ENCODE measurements around the gene SIRT6. TPM values are rescaled to one million over a fixed set of nuclear protein-coding genes. Genes with fewer than 3 reads are reported as not detected.

Gene SIRT6
- total RNA-seq, 1 experiment from 2014 or later = 22.9 TPM

GRCh38 chr19:4154571-4155312 lies 27.6 kb downstream of the SIRT6 start:
- Mint-ChIP-seq H3K4me1 (ENCODE audit: low read depth, unreplicated experiment) (peaks cover 12% of the 10 kb centered on the region), H3K4me3 (ENCODE audit: low read depth, unreplicated experiment) (no peak overlapping the region), H3K27me3 (ENCODE audit: unreplicated experiment) (no peaks in the 10 kb centered on the region), H3K36me3 (ENCODE audit: insufficient read depth, unreplicated experiment) (peaks cover 5% of the 10 kb centered on the region), H3K9me3 (ENCODE audit: low read depth, unreplicated experiment) (no peaks in the 10 kb centered on the region), H3K27ac (ENCODE audit: unreplicated experiment) (no peak overlapping the region)
- no peak for TF ChIP-seq CTCF (IDR thresholded peaks at IDR 0.05; ENCODE audit: unreplicated experiment)
- intact Hi-C loops (cut with micrococcal nuclease; ENCODE audit: unreplicated experiment) = no loop called here
- CTCF ChIA-PET = no interaction called here
- no TSS peak for BruUV-seq (replicated peaks)
- DNase-seq = no peak

GRCh38 chr19:4152241-4152998 lies 29.9 kb downstream of the SIRT6 start:
- BruUV-seq (replicated peaks) = no TSS peak
- Mint-ChIP-seq H3K36me3 (ENCODE audit: insufficient read depth, unreplicated experiment) (peaks cover 5% of the 10 kb centered on the region), H3K27me3 (ENCODE audit: unreplicated experiment) (no peaks in the 10 kb centered on the region), H3K27ac (ENCODE audit: unreplicated experiment) (no peak overlapping the region), H3K4me1 (ENCODE audit: low read depth, unreplicated experiment) (peaks cover 12% of the 10 kb centered on the region), H3K9me3 (ENCODE audit: low read depth, unreplicated experiment) (no peaks in the 10 kb centered on the region), H3K4me3 (ENCODE audit: low read depth, unreplicated experiment) (no peak overlapping the region)
- CTCF ChIA-PET = no interaction called here
- no peak for TF ChIP-seq CTCF (IDR thresholded peaks at IDR 0.05; ENCODE audit: unreplicated experiment)
- DNase-seq = no peak
- intact Hi-C loops (cut with micrococcal nuclease; ENCODE audit: unreplicated experiment) = no loop called here

- no peak for TF ChIP-seq CTCF (IDR thresholded peaks at IDR 0.05; ENCODE audit: unreplicated experiment)
- CTCF ChIA-PET = no interaction called here
- no TSS peak for BruUV-seq (replicated peaks)
- no peak overlapping the region for H3K27ac Mint-ChIP-seq (ENCODE audit: unreplicated experiment)
- no peak for DNase-seq
- intact Hi-C loops (cut with micrococcal nuclease; ENCODE audit: unreplicated experiment) = no loop called here
- no peaks in the 10 kb centered on the region for H3K27me3 Mint-ChIP-seq (ENCODE audit: unreplicated experiment)
- H3K4me1 Mint-ChIP-seq (ENCODE audit: low read depth, unreplicated experiment) = peaks cover 12% of the 10 kb centered on the region
- peaks cover 5% of the 10 kb centered on the region for H3K36me3 Mint-ChIP-seq (ENCODE audit: insufficient read depth, unreplicated experiment)
- H3K9me3 Mint-ChIP-seq (ENCODE audit: low read depth, unreplicated experiment) = no peaks in the 10 kb centered on the region
- no peak overlapping the region for H3K4me3 Mint-ChIP-seq (ENCODE audit: low read depth, unreplicated experiment)
Measured at GRCh38 chr19:4151623-4152022, 30.7 kb downstream of the SIRT6 start.

- CTCF ChIA-PET = interaction anchor here (0.6 kb wide), 1 partner anchor 9 kb away, joined by 3 read pairs; no protein-coding TSS in a partner anchor
Measured at GRCh38 chr19:4149518-4150288, 32.7 kb downstream of the SIRT6 start.

More at GRCh38 chr19:4149518-4150288, 32.7 kb downstream of the SIRT6 start:
- no peaks in the 10 kb centered on the region for H3K9me3 Mint-ChIP-seq (ENCODE audit: low read depth, unreplicated experiment)
- no peak for TF ChIP-seq CTCF (IDR thresholded peaks at IDR 0.05; ENCODE audit: unreplicated experiment)
- no peak for DNase-seq
- H3K27me3 Mint-ChIP-seq (ENCODE audit: unreplicated experiment) = no peaks in the 10 kb centered on the region
- peaks cover 12% of the 10 kb centered on the region for H3K4me1 Mint-ChIP-seq (ENCODE audit: low read depth, unreplicated experiment)
- no TSS peak for BruUV-seq (replicated peaks)
- no peak overlapping the region for H3K4me3 Mint-ChIP-seq (ENCODE audit: low read depth, unreplicated experiment)
- intact Hi-C loops (cut with micrococcal nuclease; ENCODE audit: unreplicated experiment) = no loop called here
- no peak overlapping the region for H3K27ac Mint-ChIP-seq (ENCODE audit: unreplicated experiment)
- peaks cover 11% of the 10 kb centered on the region for H3K36me3 Mint-ChIP-seq (ENCODE audit: insufficient read depth, unreplicated experiment)

Measured in Calu3 (cell line).